PC-9 (cell line): ENCODE measurements around the gene ATP2B2. TPM values are rescaled to one million over a fixed set of nuclear protein-coding genes. Genes with fewer than 3 reads are reported as not detected.

Experiments
- BruUV-seq: library from RNA; stranded (reverse); fragments of 400-500 nt; replicated peaks from 2 replicates; lab custom pipeline; 2021; lab: Mats Ljungman, UMichigan
- CTCF ChIA-PET: fragments of 300-600 bp; sonication (Branson Sonifier 250); formaldehyde crosslinking; loops from one replicate; lab custom pipeline; 2022; ENCODE audit warnings: antibody characterized with exemption; lab: Charles Lee
- POLR2A ChIA-PET: fragments of 300-600 bp; sonication (Branson Sonifier 250); formaldehyde crosslinking; loops from one replicate; lab custom pipeline; 2022; ENCODE audit warnings: antibody characterized with exemption; ENCODE audit not compliant: unreplicated experiment; lab: Charles Lee
- DNase-seq, 2 experiments: peaks; one replicate each; pipeline versions ENCODE4 v3.0.0 to v3.0.0-alpha.2; 2015 to 2022; ENCODE audit warnings: mixed read lengths in 1 of 2
- H2AFZ ChIP-seq: fragments of 200-600 bp; sonication (generic); 2 replicates; pipeline ENCODE4 v1.8.1; 2017; ENCODE audit warnings: antibody characterized with exemption
- H3F3A ChIP-seq: fragments of 200-600 bp; sonication (generic); 2 replicates; pipeline ENCODE4 v1.8.1; 2017; ENCODE audit warnings: antibody characterized with exemption, mild to moderate bottlenecking, low read depth; ENCODE audit not compliant: insufficient read depth
- H3K27ac ChIP-seq: fragments of 200-600 bp; sonication (generic); 2 replicates; pipeline ENCODE4 v1.6.1; 2016; ENCODE audit warnings: mixed run types
- H3K27me3 ChIP-seq: fragments of 200-600 bp; sonication (generic); 2 replicates; pipeline ENCODE4 v1.6.1; 2016; ENCODE audit warnings: low read depth, mixed run types; ENCODE audit not compliant: insufficient read depth
- H3K36me3 ChIP-seq: fragments of 200-600 bp; sonication (generic); 2 replicates; pipeline ENCODE4 v1.6.1; 2016; ENCODE audit warnings: low read depth, mixed run types
- H3K4me1 ChIP-seq: fragments of 200-600 bp; sonication (generic); replicated peaks from 2 replicates; pipeline ENCODE4 v1.6.1; 2016; ENCODE audit warnings: mixed run types; ENCODE audit not compliant: insufficient read depth
- H3K4me2 ChIP-seq: fragments of 200-600 bp; sonication (generic); 2 replicates; pipeline ENCODE4 v1.6.1; 2017; ENCODE audit warnings: mixed run types
- H3K4me3 ChIP-seq: fragments of 200-600 bp; sonication (generic); 2 replicates; pipeline ENCODE4 v1.6.1; 2016; ENCODE audit warnings: mixed run types
- H3K79me2 ChIP-seq: fragments of 200-600 bp; sonication (generic); 2 replicates; pipeline ENCODE4 v1.6.1; 2017; ENCODE audit warnings: low read depth, mixed run types
- H3K9me2 ChIP-seq: fragments of 200-600 bp; sonication (generic); 2 replicates; pipeline ENCODE4 v1.8.1; 2017; ENCODE audit warnings: mild to moderate bottlenecking; ENCODE audit not compliant: insufficient read depth
- H3K9me3 ChIP-seq: fragments of 200-600 bp; sonication (generic); 2 replicates; pipeline ENCODE4 v1.8.1; 2016; ENCODE audit warnings: low read depth; ENCODE audit not compliant: insufficient read depth
- H4K20me1 ChIP-seq: fragments of 200-600 bp; sonication (generic); 2 replicates; pipeline ENCODE4 v1.8.1; 2017; ENCODE audit not compliant: insufficient read depth
- EZH2 ChIP-seq: fragments of 200-600 bp; sonication (generic); IDR thresholded peaks from 2 replicates; pipeline ENCODE4 v1.8.0; 2017; ENCODE audit warnings: antibody characterized with exemption, low read depth
- intact Hi-C: fragments of 100-400 bp; cut with micrococcal nuclease; formaldehyde crosslinking; loops from one replicate; pipeline ENCODE4 v1.10.0; 2022; ENCODE audit not compliant: unreplicated experiment
- total RNA-seq: library from RNA; stranded (reverse); gene quantifications from 2 replicates; pipeline ENCODE4 v1.2.3, GENCODE V29; 2021
- TF ChIP-seq, protein P1 (sequence below): fragments of 200-600 bp; sonication (generic); conservative IDR thresholded peaks from 2 replicates; pipeline ENCODE4 v1.6.1; 2017; ENCODE audit warnings: mixed run types, antibody characterized with exemption, mild to moderate bottlenecking, moderate library complexity

ATP2B2 gene
- total RNA-seq, 1 experiment from 2014 or later, result not detected

DNA sequence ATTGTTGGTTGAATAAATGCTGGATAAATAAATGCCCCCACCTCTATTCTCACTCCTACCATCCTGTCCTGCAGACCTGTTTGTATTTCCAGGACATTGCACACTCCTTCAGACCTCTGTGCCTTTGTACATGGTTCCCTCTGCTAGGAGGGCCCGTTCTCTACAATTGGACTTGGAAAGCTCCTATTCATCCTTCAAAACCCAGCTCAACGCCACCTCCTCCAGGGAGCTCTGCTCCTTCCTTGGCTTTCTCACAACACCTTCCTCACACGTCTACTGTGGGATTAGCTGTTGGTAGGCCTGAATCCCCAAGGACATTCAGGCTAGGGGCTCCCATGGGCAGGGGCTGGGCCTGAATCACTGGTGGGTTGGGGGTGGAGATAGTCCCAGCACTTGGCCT lies 105.8 kb downstream of the ATP2B2 start:
- no peaks in the 10 kb centered on the region for H4K20me1 ChIP-seq
- ChIA-PET CTCF (no interaction called here), POLR2A (no interaction called here)
- H3K36me3 ChIP-seq, result no peaks in the 10 kb centered on the region
- H3K4me2 ChIP-seq, result no peak overlapping the region
- H3K4me1 ChIP-seq, result no peaks in the 10 kb centered on the region
- no TSS peak for BruUV-seq
- H3K4me3 ChIP-seq, result no peak overlapping the region
- no peaks in the 10 kb centered on the region for H3K79me2 ChIP-seq
- H3K27me3 ChIP-seq, result peaks cover 90% of the 10 kb centered on the region
- no peak for DNase-seq
- H3K27ac ChIP-seq, result no peak overlapping the region
- TF ChIP-seq, protein P1, sequence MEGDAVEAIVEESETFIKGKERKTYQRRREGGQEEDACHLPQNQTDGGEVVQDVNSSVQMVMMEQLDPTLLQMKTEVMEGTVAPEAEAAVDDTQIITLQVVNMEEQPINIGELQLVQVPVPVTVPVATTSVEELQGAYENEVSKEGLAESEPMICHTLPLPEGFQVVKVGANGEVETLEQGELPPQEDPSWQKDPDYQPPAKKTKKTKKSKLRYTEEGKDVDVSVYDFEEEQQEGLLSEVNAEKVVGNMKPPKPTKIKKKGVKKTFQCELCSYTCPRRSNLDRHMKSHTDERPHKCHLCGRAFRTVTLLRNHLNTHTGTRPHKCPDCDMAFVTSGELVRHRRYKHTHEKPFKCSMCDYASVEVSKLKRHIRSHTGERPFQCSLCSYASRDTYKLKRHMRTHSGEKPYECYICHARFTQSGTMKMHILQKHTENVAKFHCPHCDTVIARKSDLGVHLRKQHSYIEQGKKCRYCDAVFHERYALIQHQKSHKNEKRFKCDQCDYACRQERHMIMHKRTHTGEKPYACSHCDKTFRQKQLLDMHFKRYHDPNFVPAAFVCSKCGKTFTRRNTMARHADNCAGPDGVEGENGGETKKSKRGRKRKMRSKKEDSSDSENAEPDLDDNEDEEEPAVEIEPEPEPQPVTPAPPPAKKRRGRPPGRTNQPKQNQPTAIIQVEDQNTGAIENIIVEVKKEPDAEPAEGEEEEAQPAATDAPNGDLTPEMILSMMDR, result no peak
- TF ChIP-seq EZH2, result no peak
- no peaks in the 10 kb centered on the region for H3F3A ChIP-seq
- H3K9me3 ChIP-seq, result no peaks in the 10 kb centered on the region
- intact Hi-C loops, result no loop called here
- H2AFZ ChIP-seq, result no peak overlapping the region
- no peaks in the 10 kb centered on the region for H3K9me2 ChIP-seq

DNA sequence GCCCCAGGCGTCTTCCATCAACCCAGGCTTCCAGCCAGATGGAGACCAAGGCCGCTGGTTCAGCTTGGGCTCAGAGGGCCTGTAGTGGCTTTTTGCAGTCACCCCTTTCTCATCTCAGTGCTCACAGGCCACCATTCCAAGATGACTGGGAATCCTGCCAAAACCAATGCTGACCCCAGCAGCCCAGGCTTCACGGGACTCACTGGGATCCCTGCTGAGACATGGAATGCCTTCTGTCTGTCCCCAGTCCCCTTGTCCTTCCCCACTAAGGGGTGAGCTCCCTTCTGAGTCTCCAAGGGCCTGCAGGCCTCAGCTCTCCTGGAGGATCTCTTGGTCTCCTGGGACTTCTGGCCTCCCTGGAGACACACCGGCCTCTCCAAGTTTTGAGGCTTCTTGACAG lies 107.0 kb downstream of the ATP2B2 start:
- Histone ChIP-seq H3K27ac (no peak overlapping the region), H3K79me2 (no peaks in the 10 kb centered on the region), H3K4me3 (no peak overlapping the region), H3K4me2 (no peak overlapping the region), H3K36me3 (no peaks in the 10 kb centered on the region), H4K20me1 (no peaks in the 10 kb centered on the region), H2AFZ (no peak overlapping the region), H3F3A (no peaks in the 10 kb centered on the region), H3K4me1 (no peaks in the 10 kb centered on the region), H3K9me2 (no peaks in the 10 kb centered on the region), H3K27me3 (peaks cover 91% of the 10 kb centered on the region), H3K9me3 (no peaks in the 10 kb centered on the region)
- ChIA-PET CTCF (no interaction called here), POLR2A (no interaction called here)
- intact Hi-C loops, result no loop called here
- no peak for TF ChIP-seq EZH2
- TF ChIP-seq, protein P1, result no peak
- no peak for DNase-seq
- BruUV-seq, result no TSS peak

DNA sequence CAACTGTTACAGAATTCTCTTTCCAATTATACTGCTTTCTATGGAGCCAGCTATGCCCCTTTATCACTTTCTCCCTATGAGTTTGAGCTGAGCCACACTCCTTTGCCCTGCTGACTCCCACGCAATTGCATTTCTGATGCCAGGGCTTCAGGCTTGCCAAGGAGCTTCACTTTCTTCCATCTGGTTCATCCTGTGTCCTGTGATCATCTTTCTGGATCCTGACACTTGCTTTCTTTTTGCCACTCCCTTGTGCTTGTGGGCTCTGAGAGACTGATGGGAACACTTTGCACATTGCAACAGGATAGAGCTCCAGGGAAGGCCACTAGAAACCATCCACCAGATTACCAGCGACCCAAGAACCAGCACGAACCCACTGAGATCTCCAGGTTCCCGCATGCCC lies 107.5 kb downstream of the ATP2B2 start:
- Histone ChIP-seq H4K20me1 (no peaks in the 10 kb centered on the region), H3K9me3 (no peaks in the 10 kb centered on the region), H3K4me1 (no peaks in the 10 kb centered on the region), H2AFZ (no peak overlapping the region), H3K27me3 (peaks cover 91% of the 10 kb centered on the region), H3K4me3 (no peak overlapping the region), H3F3A (no peaks in the 10 kb centered on the region), H3K9me2 (no peaks in the 10 kb centered on the region), H3K36me3 (no peaks in the 10 kb centered on the region), H3K4me2 (no peak overlapping the region), H3K27ac (no peak overlapping the region), H3K79me2 (no peaks in the 10 kb centered on the region)
- TF ChIP-seq EZH2, result no peak
- TF ChIP-seq, protein P1, result no peak
- no TSS peak for BruUV-seq
- DNase-seq, result no peak
- intact Hi-C loops, result no loop called here
- ChIA-PET CTCF (no interaction called here), POLR2A (no interaction called here)
